NCI-H1048 (cell line): ENCODE results near the gene CLCN6.

Experiments
- DNase-seq: peaks from one replicate; lab custom pipeline; 2025; lab: John Stamatoyannopoulos, UW

The CLCN6 gene

DNA sequence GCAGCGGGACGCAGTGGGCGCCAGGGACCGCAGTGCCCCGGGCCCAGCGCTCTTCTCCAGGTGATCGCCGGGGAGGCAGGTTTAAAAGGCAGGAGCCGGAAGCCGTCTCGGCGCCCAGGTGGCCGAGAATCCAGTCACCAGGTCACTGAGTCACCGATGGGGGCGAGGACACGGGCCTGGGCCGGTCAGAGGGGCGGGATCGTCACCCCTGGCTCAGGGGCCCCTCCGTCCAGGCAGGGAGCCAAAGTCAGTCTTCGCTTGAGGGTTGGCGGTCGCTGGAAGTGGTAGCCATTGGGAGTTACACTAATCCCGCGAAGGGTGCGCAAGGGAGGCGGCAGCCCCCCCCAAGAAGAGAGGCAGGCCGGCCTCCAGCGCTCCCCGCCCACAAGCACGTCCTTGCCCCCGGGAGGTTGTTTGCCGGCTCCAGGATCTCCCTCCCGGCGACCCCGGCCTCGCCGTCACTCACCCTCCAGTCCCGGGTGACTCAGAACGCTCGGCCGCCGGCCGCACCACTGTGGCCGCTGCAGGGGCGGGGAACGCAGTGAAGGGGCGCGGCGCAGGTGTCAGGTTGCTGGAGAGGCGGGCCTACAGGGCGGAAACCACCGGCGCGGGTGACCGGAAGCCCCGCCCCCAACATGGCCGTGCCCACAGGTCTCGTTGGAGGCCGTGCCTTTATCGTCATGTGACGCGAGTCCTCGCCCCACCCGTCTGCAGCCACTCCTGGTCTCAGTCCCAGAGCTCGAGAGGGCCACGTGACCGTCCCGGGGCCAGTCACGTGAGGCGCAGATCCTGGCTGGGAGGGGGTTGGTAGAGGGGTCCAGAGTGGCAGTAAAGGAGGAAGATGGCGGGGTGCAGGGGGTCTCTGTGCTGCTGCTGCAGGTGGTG lies at the start of gene CLCN6, which contains the start of gene MTHFR:
TSS of gene CLCN6 (plus strand) at position 770 of the 885 bp plus-strand sequence. CDS start at position 842, 72 bp downstream.
TSS of gene MTHFR (minus strand) at position 543 of the 885 bp plus-strand sequence. CDS start 2,848 bp downstream, outside the sequence.
- DNase-seq: peak; percentile 97

DNA sequence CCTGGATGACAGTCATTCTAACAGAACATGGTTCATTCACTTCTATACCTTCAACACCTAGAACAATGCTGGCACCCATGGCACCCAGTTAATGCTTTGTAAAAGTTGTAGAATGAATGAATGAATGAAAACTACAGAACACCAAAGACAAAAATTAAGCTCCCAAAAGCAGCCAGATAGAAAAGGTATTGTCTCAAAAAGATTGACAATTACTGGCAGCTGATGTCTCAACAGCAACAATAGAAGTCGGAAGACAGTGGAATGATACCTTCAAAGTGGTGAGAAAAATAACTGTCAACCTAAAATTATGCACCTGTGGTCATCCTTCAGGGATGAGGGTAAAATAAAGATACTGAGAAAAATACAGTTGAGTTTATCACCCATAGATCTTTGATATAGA lies 48.9 kb upstream of the CLCN6 start:
- no peak for DNase-seq

- no peak for DNase-seq
Observed at GRCh38 chr1:11759791-11760190, 46.2 kb upstream of the CLCN6 start.

- no peak for DNase-seq
Observed at GRCh38 chr1:11761285-11761684, 44.7 kb upstream of the CLCN6 start.

GRCh38 chr1:11761988-11762406 lies 44.0 kb upstream of the CLCN6 start, which contains the start of gene C1orf167:
C1orf167 (plus strand) TSS chr1:11762193; CDS start chr1:11764401, 2,208 bp downstream.
- no peak for DNase-seq

- no peak for DNase-seq
Observed at GRCh38 chr1:11764115-11764514, 41.9 kb upstream of the CLCN6 start.

GRCh38 chr1:11764519-11764918 lies 41.5 kb upstream of the CLCN6 start:
- no peak for DNase-seq

DNA sequence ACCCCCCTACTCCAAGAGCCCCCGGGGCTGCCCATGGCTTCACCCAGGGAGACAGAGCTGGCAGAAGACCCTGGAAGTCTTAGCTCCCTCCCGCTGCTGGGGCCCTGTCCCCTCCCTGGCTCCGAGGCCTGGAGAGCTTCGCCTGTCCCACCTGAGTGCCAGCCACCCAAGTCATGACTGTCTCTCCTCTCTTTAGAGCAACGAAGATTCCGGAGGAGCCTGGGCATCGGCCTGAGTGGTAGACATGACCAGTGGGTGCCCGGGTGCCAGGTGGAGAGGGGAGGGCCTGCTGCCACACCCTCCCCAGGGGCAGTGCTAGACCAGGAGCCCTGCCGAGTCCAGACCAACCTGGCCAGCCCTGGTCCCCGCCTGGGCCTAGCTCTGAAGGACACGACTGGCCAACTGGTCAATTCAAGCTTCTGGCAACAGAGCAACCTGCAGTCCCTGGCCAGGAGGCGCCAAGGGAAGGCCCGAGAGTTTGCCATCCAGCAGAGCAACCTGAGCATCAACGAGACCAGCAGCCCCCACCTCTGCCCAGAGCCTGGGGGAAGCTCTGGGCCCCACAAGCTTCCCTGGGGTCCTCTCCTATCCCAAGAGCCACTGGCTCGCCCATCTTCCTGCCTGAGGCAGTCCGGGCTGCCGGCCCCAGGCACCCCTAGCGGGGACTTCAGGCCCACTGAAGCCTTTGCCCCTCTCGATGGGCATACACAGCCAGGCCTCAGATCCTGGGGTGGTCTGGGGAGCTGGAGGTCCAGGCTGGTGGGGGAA lies 40.1 kb upstream of the CLCN6 start:
- DNase-seq: no peak

DNA sequence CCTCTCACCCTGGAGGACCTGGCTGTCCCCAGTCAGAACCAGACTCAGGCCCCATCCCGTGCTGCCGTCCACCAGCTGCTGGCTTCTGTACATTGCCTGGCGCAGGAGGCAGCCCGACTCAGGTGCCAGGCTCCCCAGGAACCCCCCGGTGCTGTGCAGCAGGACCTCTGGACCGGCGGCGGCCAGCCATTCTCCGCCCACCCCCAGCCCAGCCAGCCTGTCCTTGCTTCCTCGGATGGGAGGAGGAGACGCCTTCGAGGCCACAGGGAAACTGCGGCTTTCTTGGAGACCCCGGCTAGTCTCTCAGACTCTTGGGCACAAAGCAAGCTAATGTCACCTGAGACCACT lies 39.6 kb upstream of the CLCN6 start:
- no peak for DNase-seq

- no peak for DNase-seq
Observed at GRCh38 chr1:11767922-11768704, 37.9 kb upstream of the CLCN6 start.

DNA sequence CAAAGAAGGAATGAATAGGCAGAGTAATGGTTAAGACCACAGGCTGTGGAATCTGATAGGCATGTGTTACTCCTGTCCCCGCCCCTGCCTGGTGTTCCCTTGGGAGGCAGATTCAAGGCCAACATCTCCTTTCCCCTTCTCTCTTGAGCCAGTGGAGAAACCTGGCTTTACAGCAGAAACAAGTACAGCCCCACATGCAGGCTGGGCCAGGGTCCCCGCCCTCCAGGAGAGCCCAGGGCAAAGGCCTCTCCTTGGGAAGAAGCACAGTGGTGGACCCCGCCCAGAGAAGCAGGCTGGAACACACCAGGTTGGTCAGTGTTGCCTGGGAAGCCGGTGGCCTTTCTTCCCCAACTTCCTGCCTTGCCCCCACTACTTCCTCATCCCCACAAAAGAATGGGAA lies 37.2 kb upstream of the CLCN6 start:
- DNase-seq: no peak

- DNase-seq: no peak
Observed at GRCh38 chr1:11769274-11769673, 36.7 kb upstream of the CLCN6 start.

GRCh38 chr1:11770011-11770410 lies 36.0 kb upstream of the CLCN6 start:
- DNase-seq: no peak

GRCh38 chr1:11771481-11772043 lies 34.4 kb upstream of the CLCN6 start:
- DNase-seq: no peak

DNA sequence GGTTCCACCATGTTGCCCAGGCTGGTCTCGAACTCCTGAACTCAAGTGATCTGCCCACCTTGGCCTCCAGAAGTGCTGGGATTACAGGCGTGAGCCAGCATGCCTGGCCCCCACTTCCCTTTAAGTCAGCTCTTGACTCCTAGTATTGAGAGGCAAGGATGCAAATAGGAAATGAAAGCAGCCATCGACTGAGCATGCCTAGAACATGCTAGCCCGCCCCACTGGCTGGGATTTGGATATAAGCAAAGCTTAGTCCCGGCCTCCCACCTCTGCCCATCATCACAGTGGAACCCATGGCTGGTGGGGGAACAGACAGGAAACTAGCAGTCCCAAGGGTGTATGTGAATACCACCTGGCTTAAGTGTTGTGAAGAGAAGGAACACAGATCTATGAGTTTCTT lies 33.5 kb upstream of the CLCN6 start:
- no peak for DNase-seq

- DNase-seq: no peak
Observed at GRCh38 chr1:11774753-11775152, 31.2 kb upstream of the CLCN6 start.

DNA sequence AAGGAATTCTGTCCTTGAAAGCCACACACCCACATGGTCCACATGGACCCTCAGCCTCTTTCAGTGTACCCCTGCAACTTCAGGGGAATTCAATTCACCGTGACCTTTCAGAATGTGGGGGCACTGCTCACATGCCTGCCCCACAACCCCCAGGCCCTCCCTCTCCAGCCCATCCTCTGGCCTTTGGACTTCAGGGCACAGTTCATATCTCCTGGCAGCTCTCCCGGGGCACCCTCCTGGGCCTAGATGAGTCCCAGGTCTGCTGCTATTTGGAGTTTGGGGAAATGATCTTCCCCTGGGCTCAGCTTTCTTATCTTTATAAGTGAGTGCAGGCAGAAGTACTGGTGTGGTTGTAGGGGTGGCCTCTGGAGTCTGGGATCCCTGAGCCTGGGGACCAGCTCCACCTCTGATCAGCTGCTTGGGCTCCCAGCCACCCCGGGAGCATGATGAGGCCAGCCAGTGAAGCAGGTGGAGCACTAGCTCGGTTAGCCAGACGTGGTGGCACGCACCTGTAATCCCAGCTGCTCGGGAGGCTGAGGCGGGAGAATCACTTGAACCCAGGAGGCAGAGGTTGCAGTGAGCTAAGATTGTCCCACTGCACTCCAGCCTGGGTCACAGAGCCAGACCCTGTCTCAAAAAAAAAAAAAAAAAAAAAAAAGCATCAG lies 28.2 kb upstream of the CLCN6 start:
- DNase-seq: no peak

- no peak for DNase-seq
Observed at GRCh38 chr1:11778336-11778735, 27.7 kb upstream of the CLCN6 start.

GRCh38 chr1:11778844-11779623 lies 27.0 kb upstream of the CLCN6 start:
- DNase-seq: no peak

DNA sequence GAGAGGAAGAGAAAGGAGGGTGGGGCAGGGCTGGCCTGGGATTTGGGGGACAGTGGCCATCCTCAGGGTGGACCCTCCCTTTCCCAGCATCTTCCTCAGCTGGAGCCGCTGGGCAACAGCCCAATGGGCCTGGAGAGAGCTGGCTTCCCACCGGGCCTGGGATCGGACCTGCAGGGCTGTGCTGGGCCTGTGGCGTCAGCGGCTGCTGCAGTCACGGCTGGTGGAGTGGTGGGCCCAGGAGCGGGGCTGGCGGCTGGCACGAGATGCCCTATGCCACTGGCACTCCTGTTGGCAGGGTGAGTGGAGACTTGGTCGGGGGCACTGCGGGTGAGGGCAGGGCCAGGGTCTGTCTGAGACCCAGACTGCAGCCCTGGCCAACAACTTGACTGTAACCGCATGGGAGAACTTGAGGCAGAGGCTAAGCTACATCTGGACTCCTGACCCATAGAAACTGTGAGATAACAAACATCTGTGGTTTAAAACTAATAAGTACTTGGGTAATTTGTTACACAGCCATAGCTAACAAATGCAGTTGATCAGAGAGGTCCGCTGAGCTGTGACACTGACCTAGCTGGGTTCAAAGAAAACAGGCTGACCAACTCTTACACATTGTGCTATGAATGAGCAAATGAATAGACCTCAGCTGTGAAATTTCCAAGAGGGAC lies 26.1 kb upstream of the CLCN6 start:
- DNase-seq: no peak
